HepG2 (cell line): ENCODE measurements around the gene HSD11B1.

ENCODE experiments used
- ATF1 ChIP-seq: IDR thresholded peaks from 2 replicates; pipeline ENCODE4 v1.6.1; 2016; ENCODE audit warnings: mild to moderate bottlenecking, control low read depth
- CTCF ChIP-seq: sonication (generic); formaldehyde crosslinking; IDR thresholded peaks from 2 replicates; pipeline ENCODE4 v1.5.0; 2020; ENCODE audit warnings: mild to moderate bottlenecking, missing genetic modification reagents, moderate library complexity
- DDIT3 ChIP-seq: sonication (generic); formaldehyde crosslinking; IDR thresholded peaks from 2 replicates; pipeline ENCODE4 v1.4.0; 2020; ENCODE audit warnings: mild to moderate bottlenecking, missing genetic modification reagents
- IKZF1 ChIP-seq: fragments of 450-650 bp; IDR thresholded peaks from 2 replicates; pipeline ENCODE4 v1.7.1; 2016

GRCh38 chr1:209688746-209689234 is 15.9 kb upstream of the HSD11B1 start:
- no peak for TF ChIP-seq IKZF1
- TF ChIP-seq DDIT3 (CRISPR knock-in tag): no peak
- TF ChIP-seq ATF1 (CRISPR knock-in tag): no peak
- TF ChIP-seq CTCF (CRISPR knock-in tag): no peak
